Gastroesophageal sphincter (tissue), 4 donors: Measurements from ENCODE around the gene HSD17B10. TPM values are rescaled to one million over a fixed set of nuclear protein-coding genes. Genes with fewer than 3 reads are reported as not detected.

ENCODE experiments used
- ATAC-seq: fragments of 150-250 bp; one replicate; pipeline ENCODE4 v1.9.1; 2016; ENCODE audit warnings: mild to moderate bottlenecking, moderate library complexity
- H3K27ac ChIP-seq, 4 donors: fragments of 200-600 bp; sonication (generic) in 3 of 4; 1 replicate in 3 of 4; 2 replicates in 1 of 4; pipeline ENCODE4 v1.5.1; 2016 to 2019
- H3K27me3 ChIP-seq: fragments of 200-600 bp; sonication (generic); one replicate; pipeline ENCODE4 v1.5.1; 2019
- H3K36me3 ChIP-seq, 2 donors: fragments of 200-600 bp; sonication (generic); one replicate each; pipeline ENCODE4 v1.5.1; 2019; ENCODE audit warnings: control low read depth in 1 of 2
- H3K4me1 ChIP-seq, 3 donors: fragments of 200-600 bp; sonication (generic); 1 replicate in 2 of 3; 2 replicates in 1 of 3; pipeline ENCODE4 v1.5.1; 2016 to 2019; ENCODE audit warnings: control low read depth in 2 of 3
- H3K4me3 ChIP-seq, 2 donors: fragments of 200-600 bp; sonication (generic); one replicate each; pipeline ENCODE4 v1.5.1; 2019; ENCODE audit warnings: mild to moderate bottlenecking in 1 of 2, moderate library complexity in 1 of 2
- H3K9me3 ChIP-seq, 3 donors: fragments of 200-600 bp; sonication (generic); one replicate each; pipeline ENCODE4 v1.5.1; 2017 to 2019; ENCODE audit warnings: control low read depth in 2 of 3
- EP300 ChIP-seq: sonication (generic); formaldehyde crosslinking; IDR thresholded peaks from one replicate; pipeline ENCODE4 v1.6.1; 2017; ENCODE audit warnings: antibody characterized with exemption, mild to moderate bottlenecking
- POLR2A ChIP-seq, 2 donors: fragments of 450-650 bp; IDR thresholded peaks; one replicate each; pipeline ENCODE4 v1.6.1; 2017; ENCODE audit warnings: antibody characterized with exemption in 2 of 2, mild to moderate bottlenecking in 2 of 2, moderate library complexity in 1 of 2
- POLR2AphosphoS5 ChIP-seq: sonication (generic); formaldehyde crosslinking; IDR thresholded peaks from one replicate; pipeline ENCODE4 v1.6.1; 2017; ENCODE audit warnings: antibody characterized with exemption
- WGBS, 2 donors: methylation state at CpG; one replicate each; pipeline ENCODE4 v1.1.5; 2018; ENCODE audit warnings: low coverage in 1 of 2; 5-methylcytosine and 5-hydroxymethylcytosine counted together
- total RNA-seq, 4 donors: library from RNA; depleted of rRNA; stranded (reverse); fragments of >200 nt; gene quantifications; one replicate each; pipeline ENCODE4 v1.1.0, GENCODE V29; 2016
- TF ChIP-seq, protein P1 (sequence below), 4 experiments: fragments of 200-600 bp in 2 of 4; fragments of 450-650 bp in 2 of 4; sonication (generic) in 1 of 4; IDR thresholded peaks; one replicate each; pipeline ENCODE4 v1.5.1; 2017 to 2019; ENCODE audit warnings: antibody characterized with exemption in 4 of 4, mild to moderate bottlenecking in 2 of 4, moderate library complexity in 2 of 4

Gene HSD17B10
- total RNA-seq, 4 donors from 2014 or later = 75.6 to 114 (median 106) TPM

DNA sequence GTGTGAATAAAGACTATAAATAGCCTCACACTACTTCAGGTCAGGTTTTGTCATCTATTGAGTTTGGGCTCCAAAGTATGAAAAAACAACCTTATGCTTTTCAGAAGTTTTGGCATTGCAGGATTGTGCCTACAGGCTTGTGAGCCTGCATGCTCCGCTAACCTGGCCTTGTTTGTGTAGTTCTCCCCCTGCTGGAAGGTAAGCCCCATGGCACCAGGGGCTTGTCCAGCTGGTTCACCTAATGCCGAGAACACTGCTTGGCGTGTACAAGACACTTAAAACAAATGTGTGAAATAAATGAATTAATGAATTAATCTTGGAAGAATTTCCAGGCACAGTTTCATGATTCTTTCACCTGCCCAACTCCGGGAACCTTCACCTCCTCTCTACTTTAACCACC, 1.8 kb upstream of the HSD17B10 start:
- Histone ChIP-seq H3K4me1 (peaks cover 0 to 24% (median 0%) of the 10 kb centered on the region in 3 donors), H3K36me3 (peaks cover 0 to 18% of the 10 kb centered on the region in 2 donors), H3K27me3 (no peaks in the 10 kb centered on the region), H3K4me3 (no peak overlapping the region), H3K9me3 (no peaks in the 10 kb centered on the region), H3K27ac (no peak overlapping the region)
- WGBS, 2 donors = 0 to 6% methylated on average over 4 of the region's 4 CpGs
- ATAC-seq = no peak
- TF ChIP-seq, protein P1, sequence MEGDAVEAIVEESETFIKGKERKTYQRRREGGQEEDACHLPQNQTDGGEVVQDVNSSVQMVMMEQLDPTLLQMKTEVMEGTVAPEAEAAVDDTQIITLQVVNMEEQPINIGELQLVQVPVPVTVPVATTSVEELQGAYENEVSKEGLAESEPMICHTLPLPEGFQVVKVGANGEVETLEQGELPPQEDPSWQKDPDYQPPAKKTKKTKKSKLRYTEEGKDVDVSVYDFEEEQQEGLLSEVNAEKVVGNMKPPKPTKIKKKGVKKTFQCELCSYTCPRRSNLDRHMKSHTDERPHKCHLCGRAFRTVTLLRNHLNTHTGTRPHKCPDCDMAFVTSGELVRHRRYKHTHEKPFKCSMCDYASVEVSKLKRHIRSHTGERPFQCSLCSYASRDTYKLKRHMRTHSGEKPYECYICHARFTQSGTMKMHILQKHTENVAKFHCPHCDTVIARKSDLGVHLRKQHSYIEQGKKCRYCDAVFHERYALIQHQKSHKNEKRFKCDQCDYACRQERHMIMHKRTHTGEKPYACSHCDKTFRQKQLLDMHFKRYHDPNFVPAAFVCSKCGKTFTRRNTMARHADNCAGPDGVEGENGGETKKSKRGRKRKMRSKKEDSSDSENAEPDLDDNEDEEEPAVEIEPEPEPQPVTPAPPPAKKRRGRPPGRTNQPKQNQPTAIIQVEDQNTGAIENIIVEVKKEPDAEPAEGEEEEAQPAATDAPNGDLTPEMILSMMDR (IDR thresholded peaks at IDR 0.05) = peak; percentile 39 to 84 (median 52)
- TF ChIP-seq POLR2A (IDR thresholded peaks at IDR 0.05) = no peak

DNA sequence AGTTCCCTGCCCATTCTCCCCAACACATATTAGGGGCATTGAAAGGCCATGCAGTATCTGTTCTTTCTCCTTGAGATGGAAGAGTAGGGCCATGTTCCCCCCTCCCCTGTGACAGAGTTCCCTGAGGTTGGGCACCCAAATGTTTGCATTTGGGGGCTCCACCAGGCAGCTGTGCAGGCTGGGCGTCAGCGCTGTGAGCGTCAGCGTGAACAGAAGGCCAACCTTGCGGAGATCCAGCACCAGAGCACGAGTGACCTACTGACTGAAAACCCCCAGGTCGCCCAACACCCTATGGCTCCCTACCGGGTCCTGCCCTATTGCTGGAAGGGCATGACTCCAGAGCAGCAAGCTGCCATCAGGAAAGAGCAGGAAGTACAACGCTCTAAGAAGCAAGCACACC, 3.9 kb downstream of the HSD17B10 start:
- Histone ChIP-seq H3K9me3 (no peaks in the 10 kb centered on the region), H3K36me3 (peaks cover 0 to 48% of the 10 kb centered on the region in 2 donors), H3K27me3 (no peaks in the 10 kb centered on the region), H3K4me3 (no peak overlapping the region), H3K4me1 (peaks cover 0 to 13% (median 0%) of the 10 kb centered on the region in 3 donors), H3K27ac (no peak overlapping the region)
- ATAC-seq = no peak
- no peak for TF ChIP-seq POLR2A (IDR thresholded peaks at IDR 0.05)
- TF ChIP-seq, protein P1 (IDR thresholded peaks at IDR 0.05) = no peak
- TF ChIP-seq POLR2AphosphoS5 = no peak
- no peak for TF ChIP-seq EP300
- WGBS, 2 donors = 60% methylated on average over 1 of the region's 9 CpGs; no CpG with 5 or more reads in 1 of the 2 donors

DNA sequence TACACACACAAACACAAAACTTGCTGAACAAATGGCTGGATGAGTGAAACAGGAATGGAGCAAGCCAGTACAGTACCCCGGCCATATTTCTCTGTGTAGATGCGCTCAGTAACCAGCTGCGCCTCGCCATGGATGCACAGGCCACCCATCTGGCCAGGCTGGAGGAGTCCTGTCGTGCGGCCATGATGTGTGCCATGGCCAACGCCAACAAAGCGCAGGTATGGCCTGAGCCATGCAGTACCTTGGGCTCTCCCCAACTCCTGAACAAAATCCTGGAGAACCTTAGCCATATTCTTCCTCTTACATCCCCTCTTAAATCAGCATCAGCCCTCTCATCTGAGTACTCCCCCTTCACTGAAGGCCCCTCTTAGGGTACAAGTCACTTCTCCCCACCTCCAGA, 4.4 kb downstream of the HSD17B10 start:
- TF ChIP-seq POLR2AphosphoS5 = no peak
- no peak for TF ChIP-seq EP300
- no peak for TF ChIP-seq POLR2A (IDR thresholded peaks at IDR 0.05)
- TF ChIP-seq, protein P1 (IDR thresholded peaks at IDR 0.05) = no peak
- peaks cover 0 to 48% of the 10 kb centered on the region in 2 donors for H3K36me3 ChIP-seq
- peaks cover 0 to 10% (median 0%) of the 10 kb centered on the region in 3 donors for H3K4me1 ChIP-seq
- 80% methylated on average over 1 of the region's 8 CpGs; no CpG with 5 or more reads in 1 of the 2 donors for WGBS, 2 donors
- H3K4me3 ChIP-seq = no peak overlapping the region
- no peaks in the 10 kb centered on the region for H3K27me3 ChIP-seq
- no peaks in the 10 kb centered on the region for H3K9me3 ChIP-seq
- ATAC-seq = no peak
- H3K27ac ChIP-seq = no peak overlapping the region

DNA sequence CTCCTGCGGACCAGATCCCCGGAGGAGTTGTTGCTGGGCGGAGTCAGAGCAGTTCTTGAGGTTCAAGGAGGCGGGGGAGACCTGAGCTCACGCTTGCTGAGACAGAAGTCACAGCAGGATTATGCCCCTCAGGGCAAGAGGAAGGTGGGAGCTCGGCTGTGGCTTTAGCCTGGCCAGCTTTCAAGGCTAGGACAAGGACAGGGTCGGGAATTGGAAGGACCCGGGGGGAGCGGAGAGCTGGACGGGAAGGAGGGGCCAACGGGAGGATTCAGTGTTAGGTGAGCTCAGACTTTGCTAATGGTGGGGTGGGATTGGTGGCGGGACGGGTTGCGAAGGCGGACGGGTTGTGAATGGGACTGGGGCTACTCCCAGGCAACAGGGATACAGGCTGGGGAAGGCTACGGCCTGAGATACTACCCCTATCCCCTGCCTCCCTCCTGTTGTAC, 11.3 kb downstream of the HSD17B10 start, which contains the start of gene RIBC1:
RIBC1 (plus strand) TSS at position 13 of the 446 bp plus-strand sequence. CDS start 3,404 bp downstream, outside the sequence.
- H3K9me3 ChIP-seq = no peaks in the 10 kb centered on the region
- no peaks in the 10 kb centered on the region for H3K36me3 ChIP-seq
- H3K27ac ChIP-seq = peak within 1 kb of the TSS; percentile 90 to 97 (median 92)
- H3K4me1 ChIP-seq = peaks cover 6 to 22% (median 16%) of the 10 kb centered on the region in 3 donors
- H3K27me3 ChIP-seq = no peaks in the 10 kb centered on the region
- TF ChIP-seq POLR2A (IDR thresholded peaks at IDR 0.05) = no peak
- no peak for TF ChIP-seq POLR2AphosphoS5
- TF ChIP-seq EP300 = no peak
- TF ChIP-seq, protein P1 (IDR thresholded peaks at IDR 0.05) = no peak
- peak; percentile 11 for ATAC-seq
- peak within 1 kb of the TSS; percentile 66 to 74 for H3K4me3 ChIP-seq
- WGBS, 2 donors = 0 to 1% methylated on average over 4 to 12 of the region's 17 CpGs
